IPS DF 19.7 (cell line): Measurements from ENCODE around the gene TMA7.
"Not testable (repeated sequence)": the region's sequence is repeated elsewhere in the genome, so short reads cannot be mapped to it uniquely, and the experiment has no call there.

Experiments
- DNase-seq: peaks from one replicate; pipeline ENCODE4 v3.0.0-alpha.2; 2013; ENCODE audit warnings: low read depth, low spot score

The TMA7 gene

GRCh38 chr3:48435774-48436476 lies 4.1 kb upstream of the TMA7 start:
- DNase-seq = peak; percentile 79

DNA sequence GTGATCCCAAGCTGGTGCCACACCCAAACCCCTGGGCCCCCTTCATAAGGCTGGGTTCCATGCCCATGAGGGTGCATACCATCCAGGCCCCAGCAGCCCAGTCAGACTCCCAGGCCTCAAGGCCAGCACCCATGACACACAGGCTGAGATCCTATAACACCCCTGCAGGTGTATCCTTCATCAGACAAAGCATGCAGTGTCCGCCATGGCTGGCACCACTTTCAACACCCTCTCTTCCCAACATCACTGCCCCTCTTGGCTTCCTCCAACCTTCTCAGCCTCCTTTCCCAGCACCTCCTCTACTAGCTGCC lies 3.6 kb upstream of the TMA7 start:
- no peak for DNase-seq

GRCh38 chr3:48436855-48437254 lies 3.2 kb upstream of the TMA7 start:
- no peak for DNase-seq

DNA sequence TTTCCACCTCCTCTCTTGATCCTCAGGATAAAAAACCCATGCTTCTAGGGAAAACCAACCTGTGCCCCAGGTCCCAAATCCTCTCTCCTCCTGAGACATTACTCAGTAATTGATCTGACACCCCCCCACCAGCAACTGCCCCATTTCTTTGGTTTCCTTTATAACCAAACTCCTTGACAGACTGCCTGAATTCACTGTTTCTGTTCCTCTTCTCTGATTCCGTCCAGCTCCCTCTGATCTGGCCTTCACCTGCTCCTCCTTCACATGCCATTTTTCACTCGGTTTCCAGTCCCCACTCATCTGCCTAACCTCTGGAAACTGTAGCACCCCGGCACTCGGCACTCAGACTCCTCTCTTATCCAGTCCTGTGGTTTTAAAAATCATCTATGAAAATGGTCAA lies 2.2 kb upstream of the TMA7 start:
- no peak for DNase-seq

DNA sequence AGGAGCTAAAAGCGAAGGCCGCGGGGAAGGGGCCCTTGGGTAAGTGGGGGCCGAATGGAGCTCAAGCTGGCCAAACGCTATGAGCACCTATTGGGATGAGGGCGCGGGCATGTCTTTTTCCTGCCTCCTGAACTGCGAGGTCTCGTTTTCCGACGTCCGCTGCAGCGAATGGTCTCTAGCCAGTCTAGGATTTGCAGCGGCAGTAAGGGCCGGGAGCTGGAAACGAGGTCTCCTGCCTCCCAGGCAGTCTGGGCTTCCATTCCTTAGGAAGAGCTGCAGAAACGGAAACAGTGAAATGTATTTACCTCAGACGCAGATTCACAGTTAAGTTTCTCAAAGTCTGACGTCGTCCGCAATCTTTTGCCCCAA lies 517 bp downstream of the TMA7 start:
- DNase-seq = no peak

- DNase-seq = no peak
Measured at GRCh38 chr3:48441940-48442339, 1.9 kb downstream of the TMA7 start.

GRCh38 chr3:48445277-48445882 lies 5.3 kb downstream of the TMA7 start:
- no peak for DNase-seq

DNA sequence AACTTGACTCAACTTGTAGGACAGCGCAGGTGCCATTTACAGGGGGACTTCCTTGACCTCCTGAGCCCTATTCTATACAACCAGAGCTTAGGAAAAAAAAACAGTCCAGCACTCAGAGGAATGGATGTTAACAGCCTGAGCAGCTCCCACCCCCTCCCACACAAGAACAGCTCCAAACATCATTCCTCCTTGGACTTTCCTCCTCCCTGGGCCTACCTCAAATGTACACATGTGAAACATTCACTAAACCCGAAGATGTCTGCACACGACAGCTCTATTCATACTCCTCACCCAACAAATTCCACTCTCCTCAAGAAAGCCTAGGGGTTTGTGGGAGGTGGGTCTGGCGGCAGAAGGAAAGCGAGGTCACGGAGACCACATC lies 6.0 kb downstream of the TMA7 start:
- no peak for DNase-seq

GRCh38 chr3:48446425-48447193 lies 6.6 kb downstream of the TMA7 start, which contains the start of gene ATRIP:
ATRIP (plus strand) TSS chr3:48446737; CDS start chr3:48446846, 109 bp downstream.
- DNase-seq = no peak

GRCh38 chr3:48451270-48451669 lies 11.2 kb downstream of the TMA7 start:
- DNase-seq = no peak

DNA sequence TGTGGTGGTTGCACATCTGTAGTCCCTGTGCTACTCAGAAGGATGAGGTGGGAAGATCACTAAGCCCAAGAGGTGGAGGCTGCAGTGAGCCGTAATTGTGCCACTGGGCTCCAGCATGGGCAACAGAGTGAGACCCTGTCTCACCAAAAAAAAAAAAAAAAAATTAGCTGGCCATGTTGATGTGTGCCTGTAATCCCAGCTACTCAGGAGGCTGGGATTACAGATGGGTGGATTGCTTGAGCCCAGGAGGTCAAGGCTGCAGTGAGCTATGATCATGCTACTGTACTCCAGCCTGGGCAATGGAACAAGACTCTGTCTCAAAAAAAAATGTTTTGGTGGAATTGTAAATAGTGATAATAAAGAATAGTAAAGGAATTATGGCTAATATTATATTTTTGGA lies 16.4 kb downstream of the TMA7 start:
- no peak for DNase-seq

GRCh38 chr3:48459331-48459730 lies 19.3 kb downstream of the TMA7 start:
- no peak for DNase-seq

DNA sequence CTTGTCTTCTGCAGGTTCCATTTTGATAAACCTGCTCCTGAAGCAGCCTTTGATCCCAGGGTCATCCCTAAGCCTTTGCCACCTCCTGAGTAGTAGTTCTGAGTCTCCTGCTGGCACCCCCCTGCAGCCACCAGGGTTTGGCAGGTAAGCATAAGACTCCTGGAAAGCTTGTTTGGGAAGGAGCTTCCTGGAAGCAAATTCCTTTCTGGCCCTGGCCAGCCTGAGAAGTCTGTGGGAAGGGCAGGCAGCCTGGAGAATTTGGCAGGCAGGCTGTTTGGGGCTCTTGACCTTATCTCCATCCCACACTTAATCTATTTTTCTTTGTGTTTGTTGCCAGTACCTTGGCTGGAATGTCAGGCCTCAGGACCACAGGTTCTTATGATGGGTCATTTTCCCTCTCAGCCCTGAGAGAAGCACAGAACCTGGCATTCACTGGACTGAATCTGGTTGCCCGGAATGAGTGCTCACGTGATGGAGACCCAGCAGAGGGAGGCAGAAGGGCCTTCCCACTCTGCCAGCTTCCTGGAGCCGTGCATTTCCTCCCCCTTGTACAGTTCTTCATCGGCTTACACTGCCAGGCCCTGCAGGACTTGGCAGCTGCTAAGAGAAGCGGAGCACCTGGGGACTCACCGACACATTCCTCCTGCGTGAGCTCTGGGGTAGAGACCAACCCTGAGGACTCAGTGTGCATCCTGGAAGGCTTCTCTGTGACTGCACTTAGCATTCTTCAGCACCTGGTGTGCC lies 19.9 kb downstream of the TMA7 start:
- DNase-seq = no peak

GRCh38 chr3:48460517-48460902 lies 20.5 kb downstream of the TMA7 start:
- DNase-seq = no peak

DNA sequence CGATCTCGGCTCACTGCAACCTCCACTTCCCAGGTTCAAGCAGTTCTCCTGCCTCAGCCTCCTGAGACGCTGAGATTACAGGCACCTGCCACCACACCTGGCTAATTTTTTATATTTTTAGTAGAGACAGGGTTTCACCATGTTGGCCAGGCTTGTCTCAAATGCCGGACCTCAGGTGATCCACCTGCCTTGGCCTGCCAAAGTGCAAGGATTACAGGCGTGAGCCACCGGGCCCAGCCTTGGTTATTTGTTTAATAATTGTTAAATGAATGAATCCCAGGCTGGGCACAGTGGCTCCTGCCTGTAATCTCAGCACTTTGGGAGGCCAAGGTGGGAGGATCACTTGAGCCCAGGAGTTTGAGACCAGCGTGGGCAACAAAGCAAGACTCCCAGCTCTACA lies 21.7 kb downstream of the TMA7 start:
- not testable (repeated sequence) for DNase-seq

GRCh38 chr3:48463703-48464102 lies 23.6 kb downstream of the TMA7 start:
- no peak for DNase-seq

GRCh38 chr3:48464713-48465221 lies 24.7 kb downstream of the TMA7 start:
- no peak for DNase-seq

DNA sequence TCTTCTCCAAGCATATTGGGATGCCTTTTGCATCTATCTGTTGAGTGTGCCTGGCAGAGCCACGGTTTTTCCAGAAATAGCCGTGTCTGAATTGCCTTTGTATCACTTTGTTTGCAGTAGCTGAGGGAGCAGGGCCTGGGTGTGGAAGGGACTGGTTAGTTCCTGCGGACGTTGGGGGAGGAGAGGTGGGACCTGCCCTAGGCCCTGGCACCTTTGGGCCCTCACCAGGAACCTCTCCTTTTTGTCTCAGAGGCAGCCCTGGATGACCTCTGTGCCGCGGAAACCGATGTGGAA lies 25.1 kb downstream of the TMA7 start:
- DNase-seq = no peak

- peak; percentile 97 for DNase-seq
Measured at GRCh38 chr3:48465531-48466378, 25.7 kb downstream of the TMA7 start.

DNA sequence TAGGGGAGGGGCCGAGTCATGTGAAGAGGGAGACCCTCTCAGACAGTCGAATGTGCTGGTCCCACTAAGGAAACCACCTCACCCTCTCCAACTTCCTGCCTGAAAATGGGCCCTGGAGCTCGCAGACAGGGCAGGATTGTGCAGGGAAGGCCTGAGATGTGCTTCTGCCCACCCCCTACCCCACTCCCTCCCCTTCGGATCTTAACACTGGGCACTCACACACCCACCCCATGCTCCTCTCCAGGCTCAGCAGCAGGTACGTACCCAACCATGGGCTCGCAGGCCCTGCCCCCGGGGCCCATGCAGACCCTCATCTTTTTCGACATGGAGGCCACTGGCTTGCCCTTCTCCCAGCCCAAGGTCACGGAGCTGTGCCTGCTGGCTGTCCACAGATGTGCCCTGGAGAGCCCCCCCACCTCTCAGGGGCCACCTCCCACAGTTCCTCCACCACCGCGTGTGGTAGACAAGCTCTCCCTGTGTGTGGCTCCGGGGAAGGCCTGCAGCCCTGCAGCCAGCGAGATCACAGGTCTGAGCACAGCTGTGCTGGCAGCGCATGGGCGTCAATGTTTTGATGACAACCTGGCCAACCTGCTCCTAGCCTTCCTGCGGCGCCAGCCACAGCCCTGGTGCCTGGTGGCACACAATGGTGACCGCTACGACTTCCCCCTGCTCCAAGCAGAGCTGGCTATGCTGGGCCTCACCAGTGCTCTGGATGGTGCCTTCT lies 26.5 kb downstream of the TMA7 start:
- DNase-seq = no peak

DNA sequence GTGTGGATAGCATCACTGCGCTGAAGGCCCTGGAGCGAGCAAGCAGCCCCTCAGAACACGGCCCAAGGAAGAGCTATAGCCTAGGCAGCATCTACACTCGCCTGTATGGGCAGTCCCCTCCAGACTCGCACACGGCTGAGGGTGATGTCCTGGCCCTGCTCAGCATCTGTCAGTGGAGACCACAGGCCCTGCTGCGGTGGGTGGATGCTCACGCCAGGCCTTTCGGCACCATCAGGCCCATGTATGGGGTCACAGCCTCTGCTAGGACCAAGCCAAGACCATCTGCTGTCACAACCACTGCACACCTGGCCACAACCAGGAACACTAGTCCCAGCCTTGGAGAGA lies 27.0 kb downstream of the TMA7 start:
- no peak for DNase-seq
